HG02970 (cell line): ENCODE measurements around the gene COQ2.

Source experiments
- ATAC-seq: cut with Tn5 transposase; IDR thresholded peaks from one replicate; pipeline ENCODE4 v1.9.1; 2021; ENCODE audit warnings: mild to moderate bottlenecking, moderate library complexity, moderate number of reproducible peaks; ENCODE audit not compliant: unreplicated experiment, low FRiP score

COQ2 gene

DNA sequence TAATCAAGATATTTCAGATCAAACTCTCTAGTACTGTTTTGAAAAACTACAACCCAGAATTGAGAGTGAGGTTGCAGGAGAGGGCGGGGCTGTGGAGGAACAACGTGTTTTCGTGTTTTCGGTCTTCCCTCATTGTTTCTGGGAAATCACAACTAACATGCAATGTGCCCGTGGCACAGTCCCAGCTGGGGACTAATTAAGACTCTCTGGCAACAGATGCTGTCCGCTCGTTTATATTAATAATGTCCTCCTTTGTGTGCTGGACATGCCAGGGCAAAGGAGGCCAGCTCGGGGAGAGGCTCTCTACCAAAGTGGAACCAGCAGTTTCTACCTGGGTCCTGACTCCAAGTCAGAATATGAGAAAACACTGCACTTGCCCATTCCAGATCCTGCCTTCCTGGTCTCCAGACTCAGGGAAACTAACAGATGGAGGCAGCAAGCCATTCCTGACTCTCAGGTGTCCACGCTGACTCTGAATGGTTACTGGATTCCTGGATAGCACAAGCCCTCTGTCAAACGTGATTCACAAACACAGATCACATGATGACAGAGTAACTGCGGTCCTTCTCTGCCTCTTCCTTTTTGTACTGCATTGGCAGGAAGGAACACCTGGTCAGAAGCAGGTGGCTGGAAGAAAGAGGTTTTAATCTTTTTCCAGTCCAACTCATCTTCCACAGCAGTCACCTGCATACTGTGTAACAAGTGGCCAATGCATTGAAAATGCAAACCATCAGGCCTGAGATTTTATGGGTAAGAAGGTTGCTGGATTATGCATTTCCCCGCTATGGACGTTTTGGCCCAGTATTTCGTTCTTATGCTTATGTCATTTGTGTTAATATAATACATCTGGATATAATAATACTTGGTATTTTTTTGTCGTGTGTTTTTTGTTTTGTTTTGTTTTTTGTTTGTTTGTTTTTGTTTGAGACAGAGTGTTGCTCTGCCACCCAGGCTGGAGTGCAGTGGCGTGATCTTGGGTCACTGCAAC lies 65.0 kb downstream of the COQ2 start:
- ATAC-seq, result no peak

DNA sequence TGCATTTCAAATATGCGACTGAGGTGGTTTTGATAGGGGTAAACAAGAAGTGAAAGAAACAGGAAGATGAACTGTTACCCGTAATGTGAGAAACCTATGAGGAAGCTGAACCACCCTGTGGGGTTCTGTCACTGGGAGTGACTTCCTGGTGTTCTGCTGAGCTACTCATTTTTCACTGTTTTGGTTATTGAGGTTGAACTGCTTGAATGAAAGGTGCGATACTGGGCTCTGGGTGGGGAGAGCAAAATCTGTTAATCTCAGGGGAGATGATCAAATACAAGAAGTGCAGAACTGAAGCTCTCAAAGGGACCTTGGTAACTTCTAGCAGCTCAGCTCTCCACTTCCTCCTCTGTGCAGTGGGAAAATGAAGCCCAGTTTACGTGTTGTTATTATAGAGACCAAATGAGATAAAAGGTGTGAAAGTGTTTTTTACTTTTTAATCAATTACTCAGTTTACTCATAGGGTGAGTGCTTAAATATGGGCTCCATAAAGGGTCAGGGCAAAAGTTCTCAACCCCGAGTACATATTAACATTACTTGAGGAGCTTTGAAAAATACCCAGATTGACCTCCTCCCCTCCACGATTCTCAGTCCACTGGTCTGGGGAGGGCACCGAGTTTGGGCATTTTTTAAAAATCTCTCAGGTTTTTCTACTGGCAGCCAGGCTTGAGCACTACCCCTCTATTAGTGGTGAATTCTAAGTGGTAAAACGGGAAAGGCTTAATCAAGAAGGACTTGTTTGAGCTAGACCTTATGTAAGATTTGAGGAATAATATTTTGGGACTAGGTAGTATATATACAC lies 66.7 kb downstream of the COQ2 start:
- ATAC-seq, result peak; percentile 74

DNA sequence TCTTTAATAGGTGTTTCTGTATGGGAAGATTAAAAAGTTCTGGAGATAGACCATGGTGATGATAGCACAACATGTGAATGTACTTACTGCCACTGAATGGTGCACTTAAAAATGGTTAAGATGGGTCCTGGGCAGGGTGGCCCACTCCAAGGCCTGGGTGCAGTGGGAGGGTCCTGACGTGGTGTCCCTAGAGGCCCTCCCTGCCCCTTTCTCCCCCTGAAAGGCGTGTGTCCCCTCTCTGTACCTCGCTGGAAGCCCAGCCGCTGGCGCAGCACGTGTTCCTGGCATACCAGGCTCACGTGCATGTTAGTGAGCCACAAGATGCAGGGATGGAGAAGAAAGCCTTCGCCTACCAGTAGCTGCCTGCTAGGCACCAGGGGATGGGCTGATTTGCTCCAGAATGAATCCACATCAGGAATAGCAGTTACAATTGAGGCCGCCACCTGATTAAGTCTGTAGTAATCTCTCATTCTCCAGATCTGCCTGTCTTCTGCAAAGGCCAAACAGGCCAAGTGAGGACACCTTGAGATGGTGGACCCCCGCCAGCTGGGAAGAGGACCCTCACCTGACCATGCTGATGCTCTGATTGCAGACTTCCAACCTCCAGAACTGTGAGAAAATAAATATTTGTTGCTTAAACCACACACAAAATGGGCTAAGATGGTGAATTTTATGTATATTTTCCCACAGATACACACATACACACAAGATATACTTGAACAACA lies 67.5 kb downstream of the COQ2 start:
- ATAC-seq, result no peak

DNA sequence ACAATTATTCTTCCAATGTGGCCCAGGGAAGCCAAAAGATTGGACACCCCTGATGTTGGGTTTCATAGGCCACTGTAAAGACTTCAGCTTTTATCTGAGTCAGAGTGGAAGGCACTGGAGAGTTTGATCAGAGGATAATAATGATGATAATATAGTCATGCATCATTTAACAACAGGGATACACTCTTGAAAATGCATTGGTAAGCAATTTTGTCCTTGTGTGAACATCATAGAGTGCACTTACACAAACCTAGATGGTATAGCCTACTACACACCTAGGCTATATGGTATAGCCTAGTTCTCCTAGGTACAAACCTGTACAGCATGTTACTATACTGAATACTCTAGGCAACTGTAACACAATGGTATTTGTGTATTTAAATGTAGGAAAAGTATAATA lies 70.5 kb downstream of the COQ2 start:
- ATAC-seq, result no peak
